GM19023 (cell line): ENCODE results near the gene MAGI2.

Source experiments
- ATAC-seq: cut with Tn5 transposase; IDR thresholded peaks from one replicate; pipeline ENCODE4 v1.9.1; 2021; ENCODE audit warnings: mild to moderate bottlenecking, moderate library complexity; ENCODE audit not compliant: unreplicated experiment

MAGI2 gene

DNA sequence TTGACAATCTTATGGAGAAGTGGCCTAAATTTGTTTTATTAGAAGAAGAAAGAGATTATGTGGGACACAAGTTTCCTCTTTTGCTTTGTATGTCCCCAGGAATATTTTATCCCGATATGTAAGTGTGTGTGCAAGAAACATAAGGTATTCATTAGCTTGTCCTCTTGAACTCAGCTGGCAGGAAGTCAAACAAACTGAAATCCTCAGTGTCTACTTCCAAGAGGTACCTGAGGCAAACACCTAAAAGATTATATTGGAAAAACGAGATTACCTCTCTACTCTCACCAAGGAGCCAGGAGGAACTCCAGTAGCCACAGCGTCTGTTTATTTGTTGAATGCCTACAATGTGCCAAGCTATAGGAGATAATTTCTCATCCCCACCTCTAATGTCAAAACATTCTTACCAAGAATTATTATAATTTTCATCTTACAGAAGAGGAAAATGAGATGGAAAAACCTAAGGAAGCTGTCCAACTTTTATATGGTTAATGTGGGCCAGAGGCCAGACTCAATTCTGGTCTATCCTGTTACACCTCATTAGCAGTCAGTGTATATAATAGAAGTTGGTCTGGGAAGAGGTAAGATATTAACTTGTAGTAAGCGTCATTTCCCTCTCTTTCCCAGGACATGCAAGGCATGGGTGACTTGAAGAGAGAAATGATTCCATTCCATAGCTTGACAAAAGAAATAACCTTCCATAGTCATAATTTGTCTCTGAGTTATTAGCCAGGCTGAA lies 692.7 kb downstream of the MAGI2 start:
- ATAC-seq, result no peak

DNA sequence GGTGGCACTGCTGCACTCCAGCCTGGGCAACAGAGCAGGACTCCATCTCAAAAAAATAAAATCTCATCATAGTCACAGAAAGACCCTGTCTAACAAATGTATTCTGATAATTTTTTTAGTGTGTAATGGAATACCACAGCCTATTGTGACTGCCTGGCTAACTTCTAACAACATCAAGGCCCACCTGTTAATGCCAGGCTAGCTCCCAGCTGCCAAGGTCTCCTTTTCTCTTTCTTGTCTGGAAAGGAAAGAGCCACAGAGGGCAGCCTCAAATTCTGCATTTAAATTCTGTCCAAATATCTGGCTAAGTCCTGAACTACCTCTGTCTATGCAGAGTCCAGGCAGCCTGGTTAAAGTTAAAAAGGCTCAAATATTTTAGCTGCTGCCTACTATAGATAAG lies 700.9 kb downstream of the MAGI2 start:
- no peak for ATAC-seq

DNA sequence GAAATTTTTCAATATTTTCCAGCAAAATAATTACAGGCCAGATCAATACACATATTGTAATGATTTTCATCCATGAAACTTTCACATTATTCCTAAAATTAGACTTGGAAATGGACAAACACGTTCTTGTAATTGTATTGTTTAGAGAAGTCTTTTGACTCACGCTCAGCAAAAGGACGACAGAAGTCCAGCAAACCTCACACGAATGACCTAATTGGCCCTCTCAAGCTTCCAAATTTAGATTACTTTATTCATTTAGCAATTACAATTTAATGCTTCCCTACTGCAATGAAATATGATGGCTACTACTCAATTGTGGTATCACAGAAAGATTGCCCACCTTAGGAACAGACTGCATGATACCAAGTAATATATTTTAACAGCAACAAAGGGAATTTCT lies 702.2 kb downstream of the MAGI2 start:
- ATAC-seq, result no peak

DNA sequence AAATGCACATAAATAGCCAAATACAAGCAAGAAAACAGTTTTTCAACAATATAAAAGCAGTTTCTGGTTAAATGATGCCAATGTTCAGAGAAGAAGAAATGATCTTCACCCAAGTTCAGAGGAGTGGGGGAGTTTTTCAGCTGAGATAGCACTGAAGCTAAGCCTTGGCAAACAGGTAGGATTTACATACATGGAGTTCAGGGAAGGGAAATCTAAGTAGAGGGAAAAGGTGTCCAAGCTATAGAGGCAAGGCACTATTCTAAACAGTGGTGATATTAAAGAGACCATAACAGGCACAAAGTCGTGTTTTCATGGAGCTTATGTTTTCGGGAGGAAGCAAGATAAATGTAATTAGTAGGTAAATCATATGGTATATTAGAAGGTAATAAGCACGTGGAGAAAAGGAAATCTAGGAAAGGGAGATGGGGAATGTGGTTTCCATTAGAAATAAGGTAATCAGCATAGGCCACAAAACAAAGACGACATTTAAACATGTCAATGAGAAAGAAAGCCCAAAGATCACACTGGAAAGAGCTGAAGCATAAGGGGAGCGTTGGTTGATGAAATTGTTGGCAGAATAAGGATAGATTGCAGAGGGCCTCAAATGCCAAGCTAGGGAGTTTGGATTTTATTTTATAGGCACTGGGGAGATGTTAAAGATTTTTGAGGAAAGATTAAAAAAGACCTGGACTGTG lies 704.3 kb downstream of the MAGI2 start:
- ATAC-seq, result no peak

DNA sequence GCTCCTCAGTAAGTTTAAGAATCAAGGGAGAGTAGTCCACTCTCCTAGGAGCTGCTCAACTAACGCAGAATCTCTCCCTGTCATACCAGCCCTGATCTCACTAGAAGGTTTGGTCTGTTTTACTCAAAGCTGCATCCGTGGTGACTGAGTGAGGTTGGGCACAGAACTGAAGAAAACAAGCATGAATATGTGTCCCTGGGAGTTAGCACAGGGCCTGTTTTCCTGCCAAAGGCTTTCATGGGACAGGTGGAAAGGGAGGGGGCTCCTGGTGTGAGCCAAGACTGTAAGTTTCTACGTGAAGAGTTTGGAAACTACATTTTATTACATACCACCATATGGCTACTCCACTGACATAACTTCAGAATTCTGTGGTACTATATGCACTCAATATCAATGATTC lies 705.9 kb downstream of the MAGI2 start:
- ATAC-seq, result no peak

DNA sequence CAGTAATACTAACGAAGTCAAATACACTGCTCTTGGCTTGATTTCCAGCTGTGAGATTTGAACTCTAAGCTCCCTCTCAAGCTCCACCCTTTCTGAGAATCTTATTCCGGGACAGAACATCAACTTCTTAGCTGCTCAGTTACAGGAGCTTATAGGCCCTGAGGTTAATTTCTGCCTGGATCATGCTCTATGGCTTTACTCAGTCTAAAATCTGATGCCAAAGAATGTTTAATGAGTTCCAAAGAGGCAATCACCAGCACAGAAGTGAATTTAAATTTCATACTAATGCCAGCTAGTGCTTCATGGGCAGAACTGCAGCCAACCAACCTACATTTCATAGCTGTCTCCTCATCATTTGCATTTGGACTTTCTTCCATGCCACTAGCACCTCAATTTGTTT lies 707.2 kb downstream of the MAGI2 start:
- ATAC-seq, result no peak

DNA sequence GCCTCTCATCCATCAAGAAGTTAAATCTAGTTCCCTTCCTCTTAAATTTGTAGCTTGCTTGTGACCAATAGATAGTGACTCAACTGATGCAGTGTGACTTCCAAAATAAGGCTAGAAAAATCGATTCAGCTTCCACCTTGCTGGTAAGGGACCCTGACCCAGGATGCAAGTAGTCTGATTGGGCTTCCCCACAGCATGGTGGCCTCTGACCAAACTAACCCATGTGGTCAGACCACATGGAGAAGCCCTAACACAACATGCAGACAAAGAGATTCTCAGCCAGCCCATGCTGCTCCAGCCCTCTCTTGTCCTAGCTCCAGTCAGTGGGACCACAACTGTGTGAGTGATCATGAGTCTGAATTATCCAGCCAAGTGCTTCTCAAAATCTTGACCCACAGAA lies 710.8 kb downstream of the MAGI2 start:
- ATAC-seq, result no peak

- ATAC-seq, result no peak
These were observed 716.9 kb downstream of the MAGI2 start for GRCh38 chr7:78736548-78736947.

GRCh38 chr7:78734626-78735025 lies 718.8 kb downstream of the MAGI2 start:
- peak; percentile 47 for ATAC-seq

GRCh38 chr7:78720066-78720465 lies 733.4 kb downstream of the MAGI2 start:
- ATAC-seq, result no peak

GRCh38 chr7:78718212-78718611 lies 735.3 kb downstream of the MAGI2 start:
- ATAC-seq, result no peak

DNA sequence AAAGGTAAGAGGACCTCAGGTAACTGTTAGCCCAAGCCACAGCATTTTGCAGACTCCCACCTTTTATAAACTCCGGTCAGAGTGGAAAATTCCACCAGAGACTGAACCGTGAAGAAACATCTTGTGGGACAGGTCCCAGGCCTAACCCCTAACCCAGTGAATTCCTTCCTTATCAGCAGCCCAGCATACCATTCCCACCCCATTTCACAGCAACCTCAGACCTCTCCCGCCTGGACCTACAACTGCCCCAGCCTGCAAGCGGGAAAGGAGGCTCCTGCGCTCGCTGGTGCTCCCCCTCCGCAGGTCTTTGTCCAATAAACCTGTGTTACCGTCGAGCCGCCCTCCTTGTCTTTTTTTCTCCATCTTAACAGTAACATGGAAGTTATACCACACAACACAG lies 736.6 kb downstream of the MAGI2 start:
- ATAC-seq, result no peak

GRCh38 chr7:78714356-78714755 lies 739.1 kb downstream of the MAGI2 start:
- ATAC-seq, result no peak

DNA sequence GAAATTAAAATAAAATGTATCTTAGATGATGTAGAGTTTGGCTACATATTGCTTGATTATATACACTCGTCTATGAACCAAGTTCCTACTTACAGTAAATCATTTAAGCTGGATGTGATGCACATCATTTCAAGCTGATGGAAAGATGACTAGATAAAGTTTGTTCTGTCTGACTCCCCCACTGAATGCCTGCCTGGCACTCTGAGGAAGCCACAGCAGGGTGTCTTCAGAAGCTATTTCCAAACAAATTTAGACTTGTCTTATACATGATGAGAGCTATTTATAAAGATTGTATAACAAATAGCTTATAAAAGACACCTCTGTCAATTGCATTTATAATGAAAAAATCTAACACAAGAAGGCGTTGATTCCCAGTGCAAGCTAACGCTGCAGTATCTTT lies 741.4 kb downstream of the MAGI2 start:
- no peak for ATAC-seq

- no peak for ATAC-seq
These were observed 743.8 kb downstream of the MAGI2 start for GRCh38 chr7:78709658-78710057.

GRCh38 chr7:78704504-78704903 lies 749.0 kb downstream of the MAGI2 start:
- no peak for ATAC-seq

GRCh38 chr7:78703391-78703790 lies 750.1 kb downstream of the MAGI2 start:
- no peak for ATAC-seq

DNA sequence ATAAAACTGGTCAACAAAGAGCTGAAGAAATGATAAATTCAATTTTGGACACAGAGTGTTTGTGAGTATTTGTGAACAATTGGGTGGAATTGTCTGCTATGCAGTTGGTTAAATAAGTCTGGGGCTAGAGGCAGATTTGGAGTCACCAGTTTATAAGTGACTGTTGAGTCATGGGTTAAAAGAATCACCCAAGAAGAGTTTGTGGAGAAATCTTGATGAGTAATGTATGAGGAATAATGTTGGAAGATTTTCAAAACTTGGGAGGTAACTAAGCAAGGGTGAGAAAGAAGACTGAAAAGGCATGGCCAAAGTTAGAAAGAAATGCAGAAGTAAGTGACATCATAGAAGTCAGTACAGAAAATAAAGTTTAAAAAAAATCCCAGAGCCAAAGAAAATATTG lies 750.7 kb downstream of the MAGI2 start:
- ATAC-seq, result no peak

GRCh38 chr7:78695826-78696225 lies 757.6 kb downstream of the MAGI2 start:
- no peak for ATAC-seq

DNA sequence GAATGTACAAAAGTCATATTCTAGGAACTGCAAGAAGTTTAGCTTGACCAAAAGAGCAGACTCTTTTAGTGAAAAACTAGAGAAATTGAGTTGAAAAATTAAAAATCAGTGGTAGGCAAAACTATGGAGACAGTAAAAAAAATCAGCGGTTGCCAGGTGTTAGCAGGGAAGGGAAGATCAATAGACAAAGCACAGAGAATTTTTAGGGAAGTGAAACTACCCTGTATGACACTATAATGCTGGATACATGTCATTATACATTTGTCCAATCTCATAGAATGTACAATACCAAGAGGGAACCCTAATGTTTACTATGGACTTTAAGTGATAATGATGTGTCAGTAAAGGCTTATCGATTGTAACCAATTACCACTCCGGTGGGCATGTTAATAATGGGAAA lies 761.9 kb downstream of the MAGI2 start:
- ATAC-seq, result no peak

DNA sequence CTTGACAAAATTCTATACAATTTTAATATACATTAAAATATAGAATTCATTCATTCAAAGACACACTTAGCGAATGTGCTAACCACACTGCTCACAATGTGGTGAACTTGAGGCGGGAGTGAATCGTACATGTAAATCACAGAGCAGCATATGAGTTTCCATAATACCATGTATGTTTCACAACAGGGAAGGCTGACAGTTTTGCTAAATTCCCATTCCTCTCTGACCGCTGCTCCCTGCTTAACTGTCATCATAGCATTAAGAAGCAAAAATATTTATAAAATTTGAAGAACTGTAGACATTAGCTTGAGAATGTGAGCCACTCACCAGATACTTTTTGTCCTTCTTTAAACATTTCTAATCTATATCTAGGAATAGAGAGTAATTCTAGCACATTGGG lies 763.3 kb downstream of the MAGI2 start:
- no peak for ATAC-seq

GRCh38 chr7:78688376-78688775 lies 765.1 kb downstream of the MAGI2 start:
- ATAC-seq, result no peak

DNA sequence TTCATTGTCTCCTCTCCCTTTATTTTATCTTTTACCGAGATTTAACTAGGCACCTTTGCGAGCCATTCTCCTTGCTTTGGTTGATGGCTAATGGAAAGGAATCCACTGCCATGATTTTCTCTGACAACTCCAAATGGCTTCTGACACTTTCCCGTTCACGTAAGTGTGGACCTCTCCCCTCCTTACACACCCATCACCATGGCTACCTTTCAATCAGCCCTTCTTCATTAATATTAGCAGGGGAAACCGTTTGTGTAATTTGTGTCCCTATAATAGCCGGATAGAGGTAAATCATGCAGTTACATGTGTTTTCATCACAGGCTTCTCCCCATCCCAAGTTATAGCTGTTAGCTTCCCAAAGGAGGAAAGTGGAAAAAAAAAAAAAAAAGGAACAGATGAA lies 767.3 kb downstream of the MAGI2 start:
- ATAC-seq, result no peak
